NCI-H187 treated with DMSO at 0.1 percent for 48 hours (cell line): ENCODE data around the gene CDH4.

Experiments used
- DNase-seq: peaks from one replicate; lab custom pipeline; 2025; lab: John Stamatoyannopoulos, UW

The CDH4 gene

DNA sequence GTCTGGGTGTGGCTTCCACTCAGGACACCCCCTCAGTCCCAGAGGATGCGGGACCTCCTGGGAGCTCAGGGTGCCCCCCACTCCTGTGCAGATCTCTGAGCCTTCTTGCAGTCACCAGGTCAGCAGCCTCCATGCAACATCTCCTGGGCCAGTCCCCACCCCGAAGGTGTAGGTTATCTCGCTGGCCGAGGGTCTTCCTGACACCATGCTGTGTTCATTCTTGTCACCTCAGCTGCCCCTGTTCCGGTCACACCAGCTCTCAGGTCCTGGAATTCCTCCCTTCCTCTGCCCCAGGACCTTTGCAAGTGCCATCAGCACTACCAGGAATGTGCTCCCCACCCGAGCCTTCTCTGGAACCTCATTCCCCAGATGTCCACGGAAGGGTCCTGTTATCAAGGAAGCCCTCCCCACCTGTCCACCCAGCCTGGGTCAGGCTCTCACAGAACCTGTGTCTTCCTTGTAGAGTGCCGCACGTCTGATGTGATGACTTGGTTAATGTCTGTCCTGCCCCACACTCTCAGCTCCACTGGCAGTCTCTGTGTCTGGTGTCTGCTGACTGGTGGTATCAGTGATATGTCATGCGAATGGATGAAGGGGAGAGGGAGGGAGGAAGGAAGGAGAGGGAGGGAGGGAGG, 484.1 kb downstream of the CDH4 start:
- no peak for DNase-seq

DNA sequence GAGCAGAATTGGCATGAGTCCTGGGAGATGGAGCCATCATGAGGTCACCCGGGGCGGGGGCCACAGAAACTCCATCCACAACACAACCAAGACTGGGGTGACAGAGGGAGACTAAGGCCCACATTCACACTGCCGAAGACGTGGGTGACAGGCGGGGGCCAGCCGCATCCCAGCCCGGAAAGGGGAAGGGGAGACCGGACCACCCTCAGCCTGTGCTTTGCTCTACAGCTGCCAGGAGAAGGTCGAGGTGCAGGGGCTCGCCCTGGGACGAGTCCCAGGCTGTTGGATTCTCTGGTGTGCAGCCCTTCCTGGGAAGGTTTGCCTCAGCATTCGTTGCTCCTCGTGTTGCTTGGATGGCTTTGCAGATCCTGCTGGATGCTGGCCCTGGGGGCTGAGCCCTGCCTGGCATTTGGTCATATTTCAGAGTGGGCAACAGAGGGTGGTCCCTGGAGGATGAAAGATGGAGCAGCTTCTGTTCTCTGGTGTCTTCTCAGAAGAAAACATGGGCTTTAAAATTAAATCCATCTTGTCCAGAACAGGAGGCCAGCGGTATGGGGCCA, 484.8 kb downstream of the CDH4 start:
- DNase-seq, result no peak

DNA sequence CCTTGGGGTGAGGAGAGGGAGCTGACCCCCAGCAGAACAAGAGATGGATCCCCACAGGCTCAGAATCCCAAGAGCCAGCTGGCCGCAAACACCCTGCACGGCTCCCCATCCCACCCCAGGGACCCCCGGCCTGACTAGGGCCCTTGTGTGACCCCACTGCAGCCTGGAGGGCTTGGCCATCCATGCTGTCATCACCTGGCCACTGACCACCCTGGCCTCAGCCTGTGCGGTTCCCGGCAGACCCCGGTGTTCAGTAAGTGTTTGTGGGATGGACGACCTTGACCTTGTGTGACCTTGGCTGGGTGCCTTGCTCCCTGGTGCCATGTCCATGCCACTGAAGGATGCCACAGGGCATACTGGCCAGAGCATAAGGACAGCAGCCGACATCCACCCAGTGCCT, 485.3 kb downstream of the CDH4 start:
- DNase-seq, result no peak

DNA sequence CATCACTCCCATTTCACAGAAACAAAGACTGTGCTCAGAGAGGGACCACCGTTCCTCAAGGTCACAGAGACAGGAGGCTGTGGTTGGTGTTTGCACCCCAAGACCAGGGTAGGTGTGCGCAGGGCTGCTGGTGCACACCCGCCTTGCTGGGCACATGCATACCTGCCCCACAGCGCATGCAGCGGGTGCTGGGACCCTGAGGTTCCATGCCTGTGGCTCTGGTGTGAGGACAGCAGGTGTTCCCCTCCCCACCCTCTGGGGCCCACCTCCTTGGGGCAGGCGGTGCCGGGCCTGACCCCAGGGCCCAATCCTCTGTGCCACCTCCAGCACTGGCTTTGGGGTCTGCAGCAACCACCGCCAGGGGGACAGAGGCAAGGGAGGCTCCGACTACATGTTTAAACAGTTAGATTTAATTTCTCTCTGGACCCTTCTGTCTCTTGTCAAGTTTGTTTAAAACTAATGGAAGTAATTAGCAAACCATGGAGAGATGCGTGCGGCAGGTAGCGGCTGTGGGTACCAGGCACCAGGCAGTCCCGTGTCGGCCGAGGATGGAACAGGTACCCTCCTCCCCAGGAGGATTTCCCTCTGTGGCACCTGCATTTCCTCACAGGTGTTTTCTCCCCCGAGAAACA, 485.9 kb downstream of the CDH4 start:
- DNase-seq, result no peak

DNA sequence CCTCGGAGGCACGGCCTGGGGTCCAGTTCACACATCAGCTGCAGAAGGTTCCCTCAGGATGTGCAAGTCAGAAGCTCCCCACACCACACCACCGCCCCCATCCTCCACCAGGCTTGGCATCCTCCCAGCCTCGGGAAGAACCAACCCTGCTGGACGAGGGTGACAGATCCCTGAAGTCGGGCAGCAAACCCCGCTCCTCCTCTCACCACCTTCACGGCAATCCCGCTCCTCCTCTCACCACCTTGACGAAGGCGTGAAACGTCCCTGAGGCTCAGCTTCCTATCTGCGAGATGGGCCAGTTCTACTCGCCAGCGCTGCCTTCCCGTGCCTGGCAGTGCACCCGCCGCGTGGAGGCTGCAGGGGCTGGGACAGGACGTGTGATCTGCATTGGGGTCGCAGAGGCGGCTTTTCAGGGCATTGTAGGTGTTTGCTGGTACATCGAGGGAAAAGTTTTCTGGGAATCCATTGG, 486.6 kb downstream of the CDH4 start:
- no peak for DNase-seq

DNA sequence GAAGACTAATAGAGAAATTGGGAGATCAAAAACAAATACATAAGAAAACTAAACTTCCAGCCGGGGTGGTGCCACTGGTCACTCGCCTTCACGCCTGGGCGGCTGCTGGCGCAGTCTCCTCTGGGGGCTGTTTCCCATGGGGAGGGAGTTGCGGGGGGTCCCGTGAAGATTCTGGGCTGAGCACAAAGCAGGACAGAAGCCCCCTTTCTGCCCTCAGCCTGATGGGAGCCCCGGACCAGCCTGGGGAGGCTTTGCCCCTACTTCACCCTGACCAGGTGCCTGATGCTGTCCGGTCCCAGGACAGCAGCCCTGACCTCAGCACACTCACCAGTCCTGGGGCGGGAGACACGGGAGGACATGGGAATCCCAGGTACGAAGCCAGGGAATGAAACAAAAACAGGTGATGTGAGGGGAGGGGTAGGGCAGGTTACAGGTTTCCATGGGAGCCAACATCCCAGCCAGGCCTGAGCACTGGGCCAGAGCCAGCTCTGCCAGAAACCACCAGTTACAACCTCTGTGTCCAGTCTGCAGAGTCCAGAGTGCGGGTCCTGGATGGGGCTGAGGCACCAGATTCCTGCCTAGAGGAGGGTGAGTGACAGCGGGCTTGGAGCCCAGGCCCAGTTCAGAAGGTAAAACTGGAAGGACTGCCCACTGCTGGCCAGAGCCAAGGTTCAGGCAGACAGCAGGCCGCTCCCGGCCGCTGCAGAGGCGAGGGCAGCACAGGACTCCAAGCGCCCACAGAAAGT, 487.2 kb downstream of the CDH4 start:
- no peak for DNase-seq

DNA sequence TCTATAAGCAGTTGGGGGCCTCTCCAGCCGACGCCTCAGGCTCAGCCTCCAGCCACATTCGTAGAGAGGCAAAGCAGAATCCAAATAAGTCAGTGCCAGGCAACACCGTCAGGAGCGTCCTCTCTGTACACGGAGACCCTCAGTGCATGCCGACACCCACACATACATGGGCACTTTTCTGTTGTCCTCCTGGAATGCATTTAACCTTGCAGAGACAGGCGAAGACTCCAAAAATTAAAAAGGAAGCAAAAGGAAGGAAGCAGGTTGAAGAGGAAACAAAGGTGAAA, 487.7 kb downstream of the CDH4 start:
- no peak for DNase-seq

DNA sequence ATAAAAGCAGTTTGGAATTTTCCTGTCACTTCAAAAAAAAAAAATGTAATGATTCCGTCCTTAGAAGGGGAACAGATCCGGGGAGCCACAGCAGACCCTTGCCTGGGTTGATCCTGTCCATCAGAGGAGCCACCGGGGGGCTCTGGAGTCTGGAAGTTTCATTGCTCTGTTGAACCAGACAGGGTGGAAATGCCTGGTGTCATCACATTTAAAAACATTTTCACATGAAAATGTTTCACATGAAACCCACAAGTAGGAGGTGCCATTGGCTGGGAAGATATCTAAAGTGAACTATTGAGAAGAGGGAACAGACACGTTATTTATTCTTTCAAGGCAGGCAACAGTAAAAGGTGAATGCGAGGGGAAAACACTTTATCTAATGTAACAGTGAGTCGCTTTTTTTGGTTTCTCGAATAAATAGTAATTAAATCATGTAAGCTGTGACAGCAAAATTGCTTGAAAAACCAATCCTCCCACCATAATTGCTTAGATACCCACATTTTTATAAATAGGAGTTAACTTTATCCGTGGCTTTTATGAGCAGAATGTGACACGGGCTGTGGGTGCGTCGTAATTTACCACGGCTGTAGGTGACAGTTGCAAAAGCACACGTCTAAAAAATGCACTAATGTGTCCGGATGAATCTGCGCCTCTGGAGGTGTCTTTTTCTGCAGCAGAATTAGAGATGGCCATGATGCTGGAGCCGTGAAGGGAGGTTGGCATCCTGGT, 490.2 kb downstream of the CDH4 start:
- no peak for DNase-seq

DNA sequence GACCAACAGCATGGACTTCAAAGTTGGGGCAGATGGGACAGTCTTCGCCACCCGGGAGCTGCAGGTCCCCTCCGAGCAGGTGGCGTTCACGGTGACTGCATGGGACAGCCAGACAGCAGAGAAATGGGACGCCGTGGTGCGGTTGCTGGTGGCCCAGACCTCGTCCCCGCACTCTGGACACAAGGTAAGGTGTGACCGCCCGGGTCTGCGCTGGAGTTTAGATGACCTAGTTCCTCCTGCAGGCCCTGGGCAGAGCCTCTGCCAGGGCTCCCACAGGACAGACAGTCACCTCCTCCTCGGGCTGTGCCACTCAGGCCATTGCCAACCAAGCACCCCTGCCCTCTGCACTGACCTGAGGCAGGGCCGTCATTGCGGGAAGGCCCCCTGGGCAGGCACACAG, 491.5 kb downstream of the CDH4 start:
- no peak for DNase-seq

DNA sequence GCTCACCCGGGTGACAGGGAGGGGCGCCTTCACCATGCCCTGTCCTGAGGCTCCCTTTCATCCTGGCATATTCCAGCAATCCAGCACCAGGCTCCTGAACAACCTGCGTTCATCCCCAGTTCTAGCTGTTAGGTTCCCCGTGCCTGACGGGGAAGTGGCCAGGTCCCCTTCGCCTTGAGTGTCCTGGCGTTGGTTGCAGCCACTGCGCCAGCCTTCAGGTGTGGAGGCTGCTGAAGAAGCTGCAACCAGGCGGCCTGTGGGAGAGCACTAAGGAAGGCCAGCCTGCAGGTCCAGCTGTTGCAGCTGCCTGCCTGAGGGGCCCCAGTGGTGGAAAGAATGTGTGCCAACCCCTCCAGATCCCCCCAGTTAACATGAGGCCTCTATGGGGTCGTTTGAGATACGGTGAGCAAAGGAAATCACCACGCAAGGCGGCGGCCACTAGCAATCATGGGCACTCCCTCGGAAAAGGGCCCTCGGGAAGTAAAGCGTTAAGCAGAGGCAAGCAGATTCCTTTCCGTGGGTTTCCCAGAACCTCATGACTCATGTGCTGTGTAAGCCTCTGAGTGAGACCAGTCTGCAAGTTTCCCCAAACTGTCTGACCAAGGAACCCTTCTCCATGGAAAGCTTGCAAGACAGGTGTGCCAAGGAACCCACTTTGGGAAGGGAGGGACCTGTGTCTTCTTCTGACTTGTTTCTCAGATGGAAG, 492.8 kb downstream of the CDH4 start:
- DNase-seq, result no peak

DNA sequence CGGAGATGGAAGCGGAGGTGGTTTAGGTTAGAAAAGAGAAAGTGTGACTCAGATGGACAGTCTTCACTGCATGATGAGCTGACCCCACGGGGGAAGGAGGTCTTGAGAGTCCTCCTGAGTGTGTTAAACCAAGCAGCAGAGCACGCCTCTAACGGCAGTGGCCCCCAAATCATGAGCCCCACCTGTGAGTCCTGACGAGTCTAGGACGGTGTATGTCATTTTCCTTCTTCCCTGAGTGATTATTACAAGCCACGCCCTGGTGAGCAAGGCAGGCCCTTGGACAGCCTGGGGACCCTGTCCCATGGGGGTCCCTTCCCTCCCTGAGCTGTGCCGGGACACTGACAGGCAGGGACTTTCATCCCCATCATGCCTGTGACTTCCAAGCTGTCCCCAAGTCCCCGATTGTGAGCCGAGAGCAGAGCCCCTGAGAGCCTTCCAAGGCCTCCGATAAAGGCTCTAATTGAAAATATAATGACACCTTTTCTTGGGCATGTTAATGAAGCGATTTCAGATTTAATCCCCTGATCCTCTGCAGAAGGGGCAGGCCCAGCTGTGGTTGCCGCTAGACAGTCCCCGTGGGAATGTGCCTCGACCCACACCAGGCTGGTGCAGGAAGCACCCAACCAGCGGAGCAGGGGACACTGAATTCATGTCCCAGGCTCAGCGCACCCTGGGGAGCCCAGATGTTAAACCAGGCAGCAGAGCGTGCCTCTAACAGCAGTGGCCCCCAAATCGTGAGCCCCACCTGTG, 493.5 kb downstream of the CDH4 start:
- DNase-seq, result no peak

DNA sequence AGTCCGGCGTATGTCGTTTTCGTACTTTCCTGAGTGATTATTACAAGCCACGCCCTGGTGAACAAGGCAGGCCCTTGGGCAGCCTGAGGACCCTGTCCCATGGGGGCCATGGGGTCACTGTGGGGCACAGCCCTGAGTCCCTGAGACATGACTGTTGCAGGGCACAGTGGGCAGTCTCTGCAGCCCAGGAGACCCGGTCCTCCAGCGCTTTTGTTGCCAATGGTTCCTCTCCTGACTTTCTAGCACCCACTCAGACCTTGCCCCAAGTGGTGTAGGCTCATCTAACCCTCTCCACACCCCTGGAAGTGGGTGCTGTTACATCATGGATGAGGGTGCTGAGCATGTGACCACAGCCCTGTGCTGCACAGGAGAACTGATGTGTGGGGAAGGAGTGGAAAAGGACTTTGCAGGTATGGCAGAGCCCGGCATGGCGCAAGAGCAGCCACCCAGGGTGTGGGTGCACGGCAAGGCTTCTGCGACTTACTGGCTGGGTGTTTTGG, 494.1 kb downstream of the CDH4 start:
- DNase-seq, result no peak

DNA sequence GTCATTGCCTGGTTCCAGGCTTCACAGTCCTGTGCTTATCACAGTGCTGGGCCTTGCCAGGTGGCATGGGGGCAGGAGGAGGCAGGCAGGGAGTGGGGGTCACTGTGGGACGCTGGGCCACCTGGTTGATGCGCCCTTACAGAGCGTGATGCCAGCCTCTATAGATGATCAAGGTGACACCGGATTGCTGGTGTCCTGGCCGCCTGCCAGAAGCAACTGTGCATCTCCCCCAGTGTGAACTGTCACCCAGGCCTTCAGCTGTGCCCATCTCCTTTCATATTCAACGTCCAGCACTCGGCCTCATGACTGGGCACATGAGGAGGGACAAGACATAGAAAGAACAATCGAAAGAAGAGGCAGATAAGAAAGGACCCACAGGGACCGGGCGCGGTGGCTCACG, 494.7 kb downstream of the CDH4 start:
- DNase-seq, result no peak

DNA sequence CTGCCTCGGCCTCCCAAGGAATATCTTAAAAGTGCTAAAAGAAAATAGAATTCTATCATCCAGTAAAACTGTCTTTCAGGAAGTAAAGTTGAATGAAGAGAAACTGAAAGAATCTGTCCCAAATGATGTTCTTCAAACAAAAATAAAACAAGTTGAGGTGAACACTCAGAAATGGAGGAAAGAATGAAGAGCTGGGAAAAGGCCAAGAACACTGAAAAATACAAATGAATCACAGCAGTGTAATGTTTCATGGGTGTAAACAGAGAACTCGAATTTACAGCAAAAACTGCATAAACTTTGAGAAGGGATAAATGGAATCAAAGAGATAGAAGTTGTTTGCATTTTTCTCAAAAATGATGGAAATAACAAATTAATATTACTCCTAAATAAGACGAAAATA, 496.3 kb downstream of the CDH4 start:
- no peak for DNase-seq

DNA sequence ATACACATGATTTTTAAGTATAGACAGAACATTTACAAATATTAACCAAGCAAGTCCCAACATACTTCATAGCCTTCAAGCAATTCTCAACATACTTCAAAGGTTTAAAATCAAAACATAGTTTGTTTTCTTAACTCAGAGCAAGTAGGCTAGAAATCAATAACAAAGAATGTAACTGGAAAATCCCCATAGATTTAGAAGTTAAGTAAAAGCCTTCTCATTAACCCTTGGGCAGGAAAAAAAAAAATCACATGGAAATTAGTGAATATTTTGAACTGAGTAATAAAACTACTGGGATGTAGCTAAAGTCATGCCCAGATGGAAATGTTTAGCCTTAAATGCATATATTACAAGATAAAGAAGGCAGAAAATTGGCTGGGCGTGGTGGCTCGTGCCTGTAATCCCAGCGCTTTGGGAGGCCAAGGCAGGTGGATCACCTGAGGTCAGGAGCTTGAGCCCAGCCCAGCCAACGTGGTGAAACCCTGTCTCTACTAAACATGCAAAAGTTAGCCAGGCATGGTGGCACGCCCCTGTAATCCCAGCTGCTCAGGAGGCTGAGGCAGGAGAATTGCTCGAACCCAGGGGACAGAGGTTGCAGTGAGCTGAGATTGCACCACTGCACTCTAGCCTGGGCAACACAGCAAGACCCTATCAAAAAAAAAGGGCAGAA, 497.5 kb downstream of the CDH4 start:
- no peak for DNase-seq

DNA sequence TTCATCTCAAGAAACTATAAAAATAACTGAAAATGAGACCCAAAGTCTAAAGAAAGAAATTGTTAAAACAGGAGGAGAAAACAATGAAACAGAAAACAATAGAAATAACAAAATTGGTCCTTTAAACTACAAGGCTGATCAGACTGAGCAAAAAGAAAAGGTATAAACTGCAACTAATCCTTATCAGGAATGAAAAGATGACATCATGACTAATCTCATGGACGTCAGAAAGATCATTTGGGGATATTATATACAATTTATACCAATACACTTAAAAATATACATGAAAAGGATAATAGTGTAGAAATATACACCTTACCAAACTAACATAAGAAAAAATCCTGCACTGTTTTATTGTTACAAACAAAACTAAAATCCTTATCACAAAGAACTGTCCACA, 498.0 kb downstream of the CDH4 start:
- no peak for DNase-seq

DNA sequence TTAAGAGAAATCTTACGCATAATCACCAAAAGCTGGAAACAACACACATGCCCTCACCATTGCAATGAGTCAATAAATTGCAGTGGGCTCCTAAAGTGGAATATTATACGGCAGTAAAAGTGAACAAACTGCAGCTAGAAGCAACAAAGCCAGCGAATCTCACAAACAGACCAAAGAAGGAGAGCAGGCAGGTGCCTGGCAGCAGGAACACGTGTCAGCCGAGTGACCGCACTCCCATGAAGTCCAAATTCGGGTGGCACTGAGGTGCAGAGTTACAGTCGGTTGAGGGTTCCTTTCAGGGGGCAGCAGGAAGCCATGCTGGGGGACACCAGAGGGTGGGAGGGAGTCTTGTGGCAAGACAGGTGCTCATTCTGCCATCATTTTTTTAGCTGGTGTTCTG, 500.5 kb downstream of the CDH4 start:
- no peak for DNase-seq

DNA sequence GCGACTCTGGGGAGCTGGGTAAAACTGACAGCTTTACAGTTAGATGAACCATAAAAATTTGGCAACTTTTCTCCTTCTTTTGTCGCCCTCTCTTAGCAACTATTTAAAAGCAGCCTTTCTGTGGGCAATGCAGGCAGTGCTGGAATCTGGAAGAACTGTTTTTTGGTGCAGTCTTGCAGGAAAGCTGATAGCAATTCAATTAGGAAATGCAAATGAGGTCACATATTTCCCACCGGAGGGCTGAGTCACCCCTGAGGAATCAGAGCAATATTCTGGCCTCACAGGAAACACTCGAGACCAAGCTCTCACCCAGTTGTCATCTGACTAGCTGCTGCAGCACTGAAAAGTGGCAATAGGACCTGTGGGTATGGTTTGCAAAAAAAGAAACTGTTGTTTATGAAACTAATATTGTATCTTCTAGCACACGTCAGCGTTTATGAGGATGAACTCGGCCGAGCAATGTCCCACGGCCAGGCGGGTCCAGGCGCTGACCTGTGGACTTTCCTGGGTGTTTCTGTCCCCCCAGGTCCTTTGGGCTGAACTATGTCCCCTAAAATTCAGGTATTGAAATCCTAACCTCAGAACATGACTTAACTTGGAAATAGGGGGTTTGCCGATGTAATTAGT, 501.4 kb downstream of the CDH4 start:
- DNase-seq, result no peak

DNA sequence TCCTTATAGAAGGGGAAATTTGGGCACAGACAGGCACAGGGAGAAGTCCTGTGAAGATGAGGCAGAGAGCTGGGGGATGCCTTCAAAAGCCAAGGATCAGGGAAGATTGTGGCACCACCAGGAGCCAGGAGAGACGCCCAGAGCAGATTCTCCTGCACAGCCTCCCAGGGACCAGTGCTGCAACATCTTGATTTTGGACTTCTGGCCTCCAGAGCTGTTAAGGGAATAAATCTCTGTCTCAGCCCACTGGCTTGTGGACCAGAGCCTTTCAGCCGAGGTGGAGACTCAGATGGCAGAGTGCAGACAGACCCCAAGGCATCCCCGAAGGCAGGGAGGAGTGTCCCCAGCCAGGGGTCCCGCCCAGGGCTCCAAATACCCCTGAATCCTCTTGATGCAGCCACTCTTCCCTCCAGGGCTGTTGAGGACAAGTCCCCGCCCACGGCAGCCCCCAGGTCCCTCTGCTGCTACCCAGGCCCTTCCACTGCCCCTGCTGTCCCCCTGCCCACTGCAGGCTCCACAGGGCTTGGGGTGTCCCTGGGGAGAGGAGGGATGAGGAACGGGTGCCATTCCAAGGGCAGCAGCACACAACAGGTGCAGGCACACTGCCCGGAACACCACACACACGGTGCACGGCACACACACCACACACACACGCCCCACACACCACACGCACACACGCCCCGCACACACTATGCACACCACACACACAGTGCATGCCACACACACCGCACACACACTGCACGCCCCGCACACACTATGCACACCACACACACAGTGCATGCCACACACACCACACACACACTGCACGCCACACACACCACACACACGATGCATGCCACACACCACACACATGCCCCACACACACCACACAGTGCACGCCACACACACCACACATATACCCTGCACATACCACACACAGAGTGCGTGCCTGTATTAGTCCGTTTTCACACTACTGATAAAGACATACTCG, 502.2 kb downstream of the CDH4 start:
- DNase-seq, result no peak
